Motor neuron (in vitro differentiated cells): ENCODE data around the gene PABPN1L. TPM values are rescaled to one million over a fixed set of nuclear protein-coding genes. Genes with fewer than 3 reads are reported as not detected.
A peak's percentile ranks its signal among the peaks of the same experiment; 100 is the strongest.

ENCODE experiments used
- ATAC-seq, 8 experiments: fragments of 200-7000 bp; cut with Tn5 transposase; replicated peaks in 6 of 8; 2 replicates each; pipeline ENCODE4 v1.8.0; 2021; ENCODE audit warnings: mild to moderate bottlenecking in 8 of 8, moderate library complexity in 8 of 8
- H3K27ac ChIP-seq, 2 donors: fragments of 250-450 bp; sonication (Bioruptor Pico); 2 replicates each; pipeline ENCODE4 v1.9.0; 2021; ENCODE audit warnings: antibody characterized with exemption in 2 of 2, mild to moderate bottlenecking in 2 of 2, moderate library complexity in 1 of 2
- H3K4me1 ChIP-seq, 2 donors: fragments of 250-450 bp; sonication (Bioruptor Pico); replicated peaks in 1 of 2; 2 replicates each; pipeline ENCODE4 v1.6.1; 2021; ENCODE audit warnings: antibody characterized with exemption in 2 of 2, mild to moderate bottlenecking in 2 of 2, moderate library complexity in 1 of 2
- H3K4me3 ChIP-seq, 5 donors: fragments of 250-450 bp; sonication (Bioruptor Pico); 2 replicates each; pipeline ENCODE4 v1.9.0; 2021; ENCODE audit warnings: antibody characterized with exemption in 5 of 5, mild to moderate bottlenecking in 5 of 5, moderate library complexity in 4 of 5
- WGBS, 10 experiments: fragments of 450-650 bp; shearing (Covaris generic); methylation state at CpG; one replicate each; pipeline ENCODE4 v1.0.0; 2022; 5-methylcytosine and 5-hydroxymethylcytosine counted together
- in situ Hi-C, 9 experiments: fragments of 400-800 bp; cut with MboI; loops; one replicate each; pipeline ENCODE4 v1.15.0; 2021; ENCODE audit warnings: low sequenced_read_pairs in 9 of 9, low pct_unique_long_range_greater_than_20kb in 2 of 9; ENCODE audit not compliant: unreplicated experiment in 9 of 9
- total RNA-seq, 8 experiments: library from RNA; unstranded; fragments of 300-600 nt; gene quantifications; 2 replicates each; pipeline versions ENCODE4 v1.2.3 to v1.2.4, GENCODE V29; 2022

Gene PABPN1L
- total RNA-seq, 8 experiments from 2014 or later, result 0.14 to 0.80 (median 0.48) TPM; not detected in 4

DNA sequence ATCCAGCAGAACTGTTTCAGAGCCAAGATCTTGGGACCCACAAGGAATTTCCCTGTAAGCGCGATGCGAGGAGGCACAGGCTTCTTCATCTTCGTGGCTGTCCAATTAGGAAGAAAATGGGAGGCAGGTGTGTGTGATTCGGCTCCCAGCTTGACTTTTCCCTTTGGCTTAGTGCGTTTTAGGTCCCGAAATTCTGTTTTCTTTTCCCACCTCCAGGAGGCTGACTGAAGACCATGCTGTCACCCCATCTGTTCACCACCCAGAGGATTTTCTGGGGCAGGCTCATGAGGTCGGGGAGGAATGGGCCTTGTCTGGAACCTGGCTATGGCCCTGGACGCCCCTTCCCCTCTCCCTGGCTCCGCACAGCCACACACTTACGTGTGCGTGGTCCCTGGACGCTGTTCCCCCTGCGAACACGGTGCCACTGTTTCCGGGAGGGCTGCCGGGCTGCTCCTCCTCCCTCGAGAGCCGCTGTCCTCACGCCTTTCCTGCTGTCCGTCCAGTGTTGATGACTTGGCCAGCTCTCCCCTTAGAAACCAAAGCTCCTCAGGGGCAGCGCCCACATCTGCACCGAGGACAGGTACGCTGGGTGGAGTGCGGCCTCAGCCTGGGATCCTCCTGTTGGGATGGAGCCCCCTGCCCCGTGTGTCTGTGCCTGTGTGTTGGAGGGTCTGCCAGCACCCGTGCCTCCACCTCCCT is 2.7 kb upstream of the PABPN1L start:
- H3K4me3 ChIP-seq, result no peak overlapping the region
- ATAC-seq, result no peak
- peaks cover 17 to 19% of the 10 kb centered on the region in 2 donors for H3K4me1 ChIP-seq
- in situ Hi-C loops, result no loop called here
- no peak overlapping the region for H3K27ac ChIP-seq
- whole genome bisulfite sequencing, 10 experiments, result 45 to 100% (median 63%) methylated on average over 1 to 12 of the region's 27 CpGs; no CpG with 5 or more reads in 3 of the 10 experiments

DNA sequence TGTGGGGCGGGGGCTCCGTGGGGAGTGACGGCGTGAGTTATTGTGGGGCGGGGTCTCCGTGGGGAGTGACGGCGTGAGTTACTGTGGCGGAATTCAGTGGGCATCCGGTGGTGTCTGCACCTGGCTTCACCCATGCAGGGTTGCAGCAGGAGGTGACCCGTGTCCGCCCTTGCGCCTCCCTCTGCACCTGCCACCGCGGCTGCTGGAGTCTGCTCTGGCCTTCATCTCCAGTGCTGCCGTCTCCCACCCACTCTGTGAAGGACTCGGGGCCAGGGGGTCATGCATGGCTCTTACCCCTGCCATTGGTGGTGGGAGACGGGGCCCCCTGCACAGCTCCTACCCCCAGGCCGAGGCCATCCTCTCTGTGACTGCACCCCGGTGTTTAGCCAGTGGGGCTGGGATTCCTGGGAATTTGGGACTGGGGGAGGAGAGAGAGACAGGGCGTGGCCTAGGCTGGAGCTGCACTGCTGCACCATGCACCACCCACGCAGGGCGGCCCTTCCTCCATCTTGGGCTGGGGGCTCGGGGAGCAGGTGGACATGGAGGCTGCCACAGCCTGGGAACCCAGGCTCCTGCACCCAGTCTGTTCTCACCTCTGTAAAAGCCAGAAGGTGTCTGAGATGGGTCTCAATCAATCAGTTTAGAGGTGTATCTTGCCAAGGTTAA is 1.3 kb upstream of the PABPN1L start:
- in situ Hi-C loops, result no loop called here
- Histone ChIP-seq H3K27ac (no peak overlapping the region), H3K4me1 (peaks cover 17 to 19% of the 10 kb centered on the region in 2 donors), H3K4me3 (no peak overlapping the region)
- ATAC-seq, result no peak
- 40 to 100% (median 70%) methylated on average over 1 to 4 of the region's 24 CpGs; no CpG with 5 or more reads in 4 of the 10 experiments for WGBS, 10 experiments

DNA sequence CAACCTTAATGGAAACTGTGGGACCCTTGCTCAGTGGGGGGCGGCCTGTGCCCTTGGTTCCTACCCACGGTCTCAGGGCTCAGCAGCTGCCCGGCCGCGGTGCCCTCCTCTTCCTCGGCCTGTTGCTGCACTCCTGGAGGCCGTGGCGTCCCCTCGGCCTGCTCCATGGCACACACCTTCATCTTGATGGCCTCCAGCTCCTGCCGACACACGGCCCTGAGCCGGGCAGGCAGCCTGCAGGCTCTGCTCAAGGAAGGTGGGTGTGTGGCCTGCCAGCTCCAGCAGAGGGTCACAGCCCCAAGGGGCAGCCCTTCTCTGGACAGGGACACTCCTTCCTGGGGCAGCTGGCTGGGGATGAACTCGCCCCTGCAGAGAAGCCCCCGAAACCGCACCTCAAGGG is 718 bp downstream of the PABPN1L start:
- Histone ChIP-seq H3K27ac (no peak overlapping the region), H3K4me3 (no peak overlapping the region), H3K4me1 (peaks cover 8 to 9% of the 10 kb centered on the region in 2 donors)
- WGBS, 10 experiments, result 62 to 93% (median 80%) methylated on average over 1 to 5 of the region's 15 CpGs; no CpG with 5 or more reads in 7 of the 10 experiments
- in situ Hi-C loops, result no loop called here
- ATAC-seq, result no peak

DNA sequence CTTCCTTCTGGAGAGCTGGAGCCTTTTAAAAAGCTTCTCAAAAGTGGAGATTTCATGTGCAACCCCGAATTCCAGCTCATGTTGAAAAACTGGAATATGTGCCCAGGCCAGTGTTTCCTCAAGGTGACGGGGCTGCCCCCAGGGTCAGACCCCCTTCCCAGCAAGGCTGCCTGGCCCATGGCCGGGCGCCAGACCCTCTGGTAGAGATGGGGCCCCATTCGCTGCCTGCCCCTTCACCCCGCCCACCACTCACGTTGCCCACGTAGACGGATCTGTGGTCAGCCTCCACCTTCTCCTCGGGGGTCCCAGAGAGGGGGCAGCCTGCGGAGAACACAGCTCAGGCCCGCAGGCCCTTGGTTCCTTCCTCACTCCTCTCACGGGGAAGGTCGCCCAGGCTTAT is 1.1 kb downstream of the PABPN1L start:
- no peak overlapping the region for H3K4me3 ChIP-seq

DNA sequence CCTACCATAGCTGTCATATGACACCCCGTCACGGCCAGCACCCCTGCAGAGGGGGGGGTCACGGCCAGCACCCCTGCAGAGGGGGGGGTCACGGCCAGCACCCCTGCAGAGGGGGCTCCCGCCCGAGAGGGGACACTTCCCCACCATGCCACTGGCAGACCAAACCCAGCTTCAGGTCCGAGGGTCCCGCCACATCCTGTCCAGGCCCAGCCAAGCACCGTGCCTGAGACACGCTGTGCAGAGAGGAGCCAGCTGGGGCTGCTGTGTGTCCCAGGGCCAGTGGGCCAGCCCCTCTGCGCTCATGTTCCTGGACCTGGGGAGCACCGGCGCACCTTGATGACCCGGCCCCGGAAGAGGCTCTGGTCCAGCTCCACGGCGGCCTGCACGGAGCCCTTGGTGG is 1.9 kb downstream of the PABPN1L start:
- Histone ChIP-seq H3K4me1 (peaks cover 0 to 4% of the 10 kb centered on the region in 2 donors), H3K27ac (no peak overlapping the region), H3K4me3 (no peak overlapping the region)
- in situ Hi-C loops, result no loop called here
- peak in 3 of 8 experiments; percentile 3 to 13 (median 7) for ATAC-seq
- WGBS, 10 experiments, result no CpG with 5 or more reads among the region's 18 CpGs

More for the DNA sequence above, 1.1 kb downstream of the PABPN1L start:
- Histone ChIP-seq H3K4me1 (peaks cover 3 to 6% of the 10 kb centered on the region in 2 donors), H3K27ac (no peak overlapping the region)
- WGBS, 10 experiments, result 61 to 100% (median 91%) methylated on average over 1 to 6 of the region's 14 CpGs; no CpG with 5 or more reads in 7 of the 10 experiments
- in situ Hi-C loops, result no loop called here
- no peak for ATAC-seq

DNA sequence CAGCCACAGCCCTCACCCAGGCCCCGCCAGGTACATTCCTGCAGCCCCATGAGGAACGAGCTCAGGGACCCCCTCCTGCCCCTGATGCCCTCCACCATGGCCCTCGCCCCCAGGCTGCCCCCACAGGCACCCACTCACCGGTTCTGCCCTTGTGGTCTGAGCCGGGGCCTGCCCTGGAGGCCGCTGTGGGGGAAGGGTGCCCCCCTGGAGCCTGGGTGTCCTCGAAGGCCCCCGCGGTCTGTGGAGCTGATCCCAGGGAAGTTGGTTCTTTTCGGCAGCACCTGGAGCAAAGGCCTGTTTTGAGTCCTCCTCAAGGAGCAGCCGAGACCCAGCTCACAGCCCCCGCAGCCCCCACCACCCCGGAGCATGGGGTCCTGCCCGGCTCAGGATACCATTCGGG is 2.4 kb downstream of the PABPN1L start:
- ATAC-seq, result peak in 3 of 8 experiments; percentile 3 to 12 (median 7)
- peaks cover 0 to 4% of the 10 kb centered on the region in 2 donors for H3K4me1 ChIP-seq
- in situ Hi-C loops, result no loop called here
- no peak overlapping the region for H3K4me3 ChIP-seq
- no CpG with 5 or more reads among the region's 15 CpGs for WGBS, 10 experiments
- H3K27ac ChIP-seq, result no peak overlapping the region

DNA sequence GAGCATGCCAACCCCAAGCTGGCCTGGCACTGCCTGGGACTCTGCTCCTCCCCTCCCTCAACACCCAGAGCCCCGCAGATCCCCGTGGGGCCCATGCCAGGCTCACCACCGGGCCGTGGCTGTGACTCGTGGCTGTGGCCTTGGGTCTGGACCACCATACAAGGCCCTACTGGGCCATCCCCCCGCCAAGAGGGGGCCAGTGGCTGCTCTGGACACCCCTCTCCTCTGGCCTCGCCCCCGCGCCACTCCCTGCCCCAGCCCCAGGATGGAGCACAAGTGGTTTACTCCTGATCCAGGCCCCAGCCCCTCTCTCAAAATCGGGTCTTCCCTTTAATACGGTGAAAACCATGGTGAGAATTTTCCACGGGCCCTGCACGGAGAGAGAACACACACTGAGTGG is 3.0 kb downstream of the PABPN1L start:
- WGBS, 10 experiments, result no CpG with 5 or more reads among the region's 13 CpGs
- in situ Hi-C loops, result no loop called here
- no peak for ATAC-seq
- H3K27ac ChIP-seq, result no peak overlapping the region
- H3K4me3 ChIP-seq, result no peak overlapping the region
- H3K4me1 ChIP-seq, result peaks cover 0 to 4% of the 10 kb centered on the region in 2 donors

DNA sequence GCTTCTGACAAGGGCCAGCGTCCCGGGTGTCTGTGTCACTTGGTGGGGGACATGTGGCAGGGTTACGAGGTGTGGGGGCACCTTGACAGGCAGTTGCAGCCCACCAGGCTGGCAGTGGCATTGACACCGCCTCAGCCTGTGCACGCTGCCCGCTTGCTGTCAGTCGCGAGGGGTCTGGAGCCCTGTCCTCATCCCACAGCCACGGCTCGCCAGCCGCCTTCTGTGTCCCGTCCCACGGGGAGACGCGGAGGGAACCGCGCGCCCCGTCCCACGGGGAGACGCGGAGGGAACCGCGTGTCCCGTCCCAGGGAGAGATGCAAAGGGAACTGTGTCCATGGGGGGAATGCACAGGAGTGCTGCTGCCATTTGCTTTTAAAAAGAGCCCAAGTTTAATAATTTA is 3.5 kb downstream of the PABPN1L start:
- 91 to 100% (median 96%) methylated on average over 2 to 10 of the region's 25 CpGs; no CpG with 5 or more reads in 7 of the 10 experiments for WGBS, 10 experiments
- Histone ChIP-seq H3K4me1 (peaks cover 3 to 4% of the 10 kb centered on the region in 2 donors), H3K4me3 (no peak overlapping the region), H3K27ac (no peak overlapping the region)
- no peak for ATAC-seq
- in situ Hi-C loops, result no loop called here

DNA sequence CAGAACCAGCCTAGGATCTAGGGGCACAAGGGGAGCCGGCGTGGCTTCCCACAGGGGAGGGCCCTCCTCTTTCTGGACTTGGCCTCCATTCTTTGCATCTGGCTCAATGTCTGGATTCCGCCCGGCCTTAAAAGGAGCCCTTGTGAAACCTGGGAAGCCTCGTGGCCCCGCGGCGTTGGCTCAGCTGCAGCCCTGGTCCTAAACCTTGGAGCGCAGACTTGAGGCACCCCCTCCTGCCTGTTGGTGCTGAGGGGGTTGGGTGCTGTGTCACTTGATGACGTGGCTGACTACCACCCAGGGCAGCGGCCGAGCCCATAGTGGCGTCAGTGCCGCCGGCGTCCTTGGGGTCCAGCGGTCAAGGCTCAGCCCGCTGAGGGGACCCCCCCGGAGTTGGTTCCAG is 5.1 kb downstream of the PABPN1L start:
- in situ Hi-C loops, result no loop called here
- ATAC-seq, result no peak
- H3K27ac ChIP-seq, result no peak overlapping the region
- H3K4me3 ChIP-seq, result no peak overlapping the region
- WGBS, 10 experiments, result 93% methylated on average over 3 of the region's 19 CpGs; no CpG with 5 or more reads in 9 of the 10 experiments
- H3K4me1 ChIP-seq, result peaks cover 4 to 6% of the 10 kb centered on the region in 2 donors

DNA sequence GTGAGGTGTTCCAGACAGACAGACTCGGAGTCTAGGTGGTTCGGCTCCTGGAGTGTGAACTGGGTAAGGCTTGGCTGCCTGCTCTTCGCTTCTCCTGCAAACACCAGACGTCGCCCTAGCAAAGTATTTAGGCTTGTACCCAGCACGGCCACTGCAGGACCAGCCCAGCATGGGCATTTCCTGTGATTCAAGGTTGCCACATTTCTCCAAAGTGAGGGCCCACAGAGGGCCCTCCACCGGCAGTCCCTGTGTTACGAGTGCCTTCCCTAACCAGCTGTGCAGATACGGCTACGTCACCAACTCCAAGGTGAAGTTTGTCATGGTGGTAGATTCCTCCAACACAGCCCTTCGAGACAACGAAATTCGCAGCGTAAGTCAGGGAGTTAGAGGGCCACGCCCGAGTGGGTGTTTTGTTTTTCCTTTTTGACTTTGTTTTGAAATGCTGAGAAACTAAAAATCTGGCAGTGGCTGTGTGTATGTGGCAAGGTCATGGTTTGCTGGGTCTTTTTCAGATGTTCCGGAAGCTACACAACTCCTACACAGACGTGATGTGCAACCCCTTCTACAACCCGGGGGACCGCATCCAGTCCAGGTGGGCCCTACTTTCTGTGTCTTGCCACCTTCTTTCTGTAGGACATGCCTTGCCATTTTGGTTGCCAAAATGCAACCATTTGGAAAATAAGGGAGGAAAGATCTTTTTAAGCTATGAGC is 6.9 kb downstream of the PABPN1L start:
- Histone ChIP-seq H3K4me3 (no peak overlapping the region), H3K4me1 (peaks cover 11 to 17% of the 10 kb centered on the region in 2 donors), H3K27ac (no peak overlapping the region)
- in situ Hi-C loops, result loop anchor here in 1 of 9 experiments (10.0 kb wide), 1 partner anchor 55 kb away; no protein-coding TSS in a partner anchor
- no peak for ATAC-seq
- WGBS, 10 experiments, result 78 to 97% (median 95%) methylated on average over 6 to 18 of the region's 20 CpGs; no CpG with 5 or more reads in 6 of the 10 experiments

DNA sequence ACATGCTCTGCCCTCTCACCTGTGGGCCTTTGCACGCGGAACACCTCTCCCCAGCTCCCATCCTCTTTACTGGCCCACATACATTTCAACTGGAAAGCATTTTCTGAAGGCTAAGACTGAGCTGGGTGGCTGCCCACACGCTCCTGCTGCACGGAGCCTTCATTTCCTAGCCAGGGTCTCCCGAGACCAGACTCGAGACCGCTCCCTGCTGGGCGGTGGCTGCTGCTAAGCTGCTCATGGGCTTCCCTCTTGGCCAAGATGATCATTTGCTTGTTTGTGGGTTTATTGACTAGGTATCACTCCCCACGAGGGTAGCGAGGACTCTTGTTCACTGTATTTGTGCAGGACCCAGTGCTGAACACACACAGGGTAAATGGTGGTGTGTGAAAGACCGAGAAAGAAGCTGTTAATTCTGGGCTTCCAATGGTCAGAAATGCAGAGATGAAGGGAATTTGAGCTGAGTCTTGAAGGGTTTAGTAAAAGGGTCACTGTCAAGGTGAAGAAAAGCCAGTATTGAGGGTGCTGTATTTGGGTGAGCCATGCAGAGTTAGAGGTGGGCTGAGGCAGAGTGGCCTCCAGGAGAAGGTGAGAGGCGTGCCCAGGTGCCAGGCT is 8.6 kb downstream of the PABPN1L start:
- H3K27ac ChIP-seq, result no peak overlapping the region
- peaks cover 11 to 26% of the 10 kb centered on the region in 2 donors for H3K4me1 ChIP-seq
- H3K4me3 ChIP-seq, result peak overlapping the region; percentile 61 to 79 (median 74)
- WGBS, 10 experiments, result 0 to 100% (median 8%) methylated on average over 1 to 9 of the region's 12 CpGs; no CpG with 5 or more reads in 2 of the 10 experiments
- in situ Hi-C loops, result loop anchor here in 1 of 9 experiments (10.0 kb wide), 1 partner anchor 57 kb away; no protein-coding TSS in a partner anchor
- peak; percentile 13 to 75 (median 35) for ATAC-seq

DNA sequence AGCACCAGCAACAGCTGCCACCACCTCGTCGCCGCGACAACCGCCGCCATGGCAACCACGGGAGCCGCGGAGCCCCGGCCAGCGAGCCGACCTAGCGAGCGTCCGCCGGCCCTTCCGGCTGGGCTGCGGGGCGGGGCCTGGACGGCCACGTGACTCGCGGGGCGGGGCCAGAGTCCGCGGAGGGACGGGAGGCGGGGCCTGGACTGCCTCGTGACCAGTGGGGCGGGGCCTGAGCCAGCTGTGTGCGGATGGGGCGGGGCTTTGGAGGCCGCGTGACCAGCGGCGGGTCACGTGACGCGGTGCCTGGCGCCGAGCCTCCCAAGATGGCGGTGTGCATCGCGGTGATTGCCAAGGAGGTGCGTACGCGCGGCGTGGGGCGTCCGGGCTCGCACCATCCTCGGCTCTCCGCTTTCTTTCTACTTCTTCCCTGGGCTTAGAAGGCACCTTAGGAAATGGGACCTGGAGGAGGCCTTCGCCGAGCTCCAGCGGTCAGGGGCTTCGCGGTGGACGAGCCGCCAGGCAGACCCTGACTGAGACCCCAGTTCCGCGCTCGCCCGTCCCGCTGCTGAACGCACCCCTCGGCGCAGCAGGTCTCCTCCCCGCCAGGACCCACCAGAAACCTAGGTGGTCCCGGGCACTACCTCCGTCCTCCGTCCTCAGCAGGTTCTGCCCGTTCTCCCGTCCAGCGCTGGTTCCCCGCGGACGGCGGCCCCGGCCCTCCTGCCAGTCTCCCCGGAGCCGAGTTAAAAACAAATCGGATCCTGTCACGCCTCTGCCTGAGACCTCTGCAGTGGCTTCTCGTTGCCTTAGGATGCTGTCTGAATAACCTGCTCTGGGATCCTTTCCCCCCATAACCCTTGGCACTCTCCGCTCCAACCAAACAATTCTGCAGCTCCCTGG is 9.4 kb downstream of the PABPN1L start, which contains the start of the genes GALNS and TRAPPC2L:
Gene GALNS (minus strand): TSS at position 120 of the 900 bp plus-strand sequence. CDS start 70 bp downstream, at position 50.
Gene TRAPPC2L (plus strand): TSS at position 300 of the 900 bp plus-strand sequence. CDS start 24 bp downstream, at position 324.
- peak; percentile 72 to 93 (median 88) for ATAC-seq
- in situ Hi-C loops, result loop anchor here in 1 of 9 experiments (10.0 kb wide), 1 partner anchor 58 kb away; no protein-coding TSS in a partner anchor
- WGBS, 10 experiments, result 4 to 6% methylated on average over 2 to 13 of the region's 87 CpGs; no CpG with 5 or more reads in 8 of the 10 experiments
- Histone ChIP-seq H3K27ac (peak within 1 kb of the TSS in 1 of 2 donors; percentile 73), H3K4me3 (peak within 1 kb of the TSS; percentile 61 to 79 (median 74)), H3K4me1 (peaks cover 11 to 29% of the 10 kb centered on the region in 2 donors)
